ENCODE data around the gene KCTD6.

DNA sequence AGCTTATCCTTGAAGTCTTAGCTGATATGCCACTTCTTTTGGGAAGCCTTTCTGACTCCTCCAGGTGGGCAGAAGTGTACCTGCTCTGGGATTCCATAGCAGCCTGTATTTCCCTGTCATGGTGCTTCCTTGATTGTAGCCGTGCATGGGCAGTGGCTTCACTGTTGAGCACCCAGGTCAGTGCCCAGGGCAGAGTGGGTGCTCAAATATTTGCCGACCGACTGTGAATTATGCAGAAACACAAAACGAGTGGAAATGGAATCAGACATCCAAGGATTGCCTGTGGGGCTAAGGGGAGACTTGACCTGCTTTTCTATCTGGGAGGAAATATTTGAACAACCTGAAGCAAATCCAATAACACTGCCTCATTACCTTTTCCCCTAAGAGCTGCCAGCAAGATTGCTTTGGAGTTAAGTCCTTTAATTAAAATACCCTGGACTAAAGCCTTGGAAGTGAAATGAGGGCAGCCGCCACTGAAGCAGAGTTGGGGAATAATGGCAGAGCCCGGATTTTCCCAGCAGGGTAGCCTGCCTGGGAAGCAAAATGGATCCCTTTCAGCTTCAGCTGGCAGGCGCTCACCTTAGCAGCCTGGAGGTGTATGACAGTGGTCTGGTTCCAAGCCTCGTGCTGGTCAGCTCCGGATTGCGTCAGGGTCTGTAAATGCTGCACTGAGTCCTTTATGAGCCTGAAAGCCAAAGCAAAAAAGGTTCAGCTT lies 30.2 kb downstream of the KCTD6 start:
- TF ChIP-seq SIN3A (IDR thresholded peaks at IDR 0.05; ENCODE audit: borderline replicate concordance, insufficient read depth, low read length) (no peak), TAF1 (IDR thresholded peaks at IDR 0.05; ENCODE audit: borderline replicate concordance, insufficient read depth, low read length) (no peak), POLR2AphosphoS5 (IDR thresholded peaks at IDR 0.05; ENCODE audit: low read depth, low read length) (no peak)
